NCI-H446 treated with DMSO at 0.1 percent for 48 hours (cell line): ENCODE results near the gene ACOT9.
A peak's percentile ranks its signal among the peaks of the same experiment; 100 is the strongest.
"Not testable (repeated sequence)": the region's sequence is repeated elsewhere in the genome, so short reads cannot be mapped to it uniquely, and the experiment has no call there.

ENCODE experiments used
- DNase-seq: peaks from one replicate; lab custom pipeline; 2025; lab: John Stamatoyannopoulos, UW

The ACOT9 gene, protein sequence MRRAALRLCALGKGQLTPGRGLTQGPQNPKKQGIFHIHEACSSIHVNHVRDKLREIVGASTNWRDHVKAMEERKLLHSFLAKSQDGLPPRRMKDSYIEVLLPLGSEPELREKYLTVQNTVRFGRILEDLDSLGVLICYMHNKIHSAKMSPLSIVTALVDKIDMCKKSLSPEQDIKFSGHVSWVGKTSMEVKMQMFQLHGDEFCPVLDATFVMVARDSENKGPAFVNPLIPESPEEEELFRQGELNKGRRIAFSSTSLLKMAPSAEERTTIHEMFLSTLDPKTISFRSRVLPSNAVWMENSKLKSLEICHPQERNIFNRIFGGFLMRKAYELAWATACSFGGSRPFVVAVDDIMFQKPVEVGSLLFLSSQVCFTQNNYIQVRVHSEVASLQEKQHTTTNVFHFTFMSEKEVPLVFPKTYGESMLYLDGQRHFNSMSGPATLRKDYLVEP

DNA sequence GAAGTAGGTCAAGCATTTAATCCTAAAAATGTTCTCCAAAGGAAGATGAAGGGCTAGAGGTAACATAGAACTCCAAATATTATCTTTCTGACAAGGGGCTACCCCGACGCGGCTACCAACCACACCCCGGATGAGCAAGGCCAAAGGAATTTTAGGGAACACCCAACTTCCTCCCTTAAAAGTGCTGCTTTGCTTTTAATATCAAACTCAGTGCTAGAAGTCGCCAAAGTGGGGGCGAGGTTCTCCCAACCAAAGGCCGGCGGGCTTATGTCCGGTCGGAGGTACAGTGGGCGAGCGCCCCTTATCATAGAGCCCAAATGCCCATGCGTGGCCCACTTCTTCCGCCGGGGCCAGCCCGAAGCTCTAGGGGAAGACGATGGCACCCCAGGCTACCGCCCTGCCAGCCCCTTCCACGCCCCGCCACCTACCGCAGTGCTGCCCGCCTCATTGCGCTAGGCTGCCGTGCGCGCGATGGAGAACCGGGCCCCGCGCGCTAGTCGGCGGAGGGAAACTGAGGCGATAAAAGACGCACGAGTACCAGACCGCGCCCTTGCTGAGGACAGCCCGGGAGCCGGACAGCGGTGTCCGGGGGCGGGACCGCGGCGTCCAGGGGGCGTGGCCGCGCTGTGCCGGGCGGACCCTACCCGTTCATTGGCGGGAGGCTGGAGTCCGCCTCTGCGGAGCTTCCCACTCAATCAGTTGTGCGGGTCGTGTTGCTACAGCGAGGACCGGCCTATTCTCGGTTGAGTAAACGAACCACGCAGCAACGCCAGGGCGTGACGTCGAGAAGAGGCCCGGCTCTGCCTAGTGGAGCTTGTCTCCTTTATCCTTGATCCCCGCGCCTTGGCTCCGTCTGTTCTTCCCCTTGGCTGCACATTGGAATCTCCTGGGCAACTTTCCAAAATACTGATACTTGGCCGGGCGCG, at the start of gene ACOT9:
Gene ACOT9, minus strand, starts transcription at position 580 of the 926 bp plus-strand sequence. Its CDS starts 132 bp downstream, at position 448.
- DNase-seq: no peak

DNA sequence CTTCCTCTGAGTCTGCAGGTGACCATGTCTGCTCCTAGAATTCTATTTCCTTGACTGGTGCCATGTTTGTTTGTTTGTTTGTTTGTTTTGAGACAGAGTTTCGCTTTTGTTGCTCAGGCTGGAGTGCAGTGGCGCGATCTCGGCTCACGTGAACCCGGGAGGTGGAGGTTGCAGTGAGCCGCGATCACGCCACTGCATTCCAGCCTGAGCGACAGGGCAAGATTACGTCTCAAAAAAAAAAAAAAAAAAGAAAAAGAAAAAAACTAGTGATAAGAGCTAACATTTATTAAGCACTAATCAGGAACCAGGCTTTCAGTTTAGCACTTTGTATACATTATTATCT, 47.0 kb upstream of the ACOT9 start:
- no peak for DNase-seq

DNA sequence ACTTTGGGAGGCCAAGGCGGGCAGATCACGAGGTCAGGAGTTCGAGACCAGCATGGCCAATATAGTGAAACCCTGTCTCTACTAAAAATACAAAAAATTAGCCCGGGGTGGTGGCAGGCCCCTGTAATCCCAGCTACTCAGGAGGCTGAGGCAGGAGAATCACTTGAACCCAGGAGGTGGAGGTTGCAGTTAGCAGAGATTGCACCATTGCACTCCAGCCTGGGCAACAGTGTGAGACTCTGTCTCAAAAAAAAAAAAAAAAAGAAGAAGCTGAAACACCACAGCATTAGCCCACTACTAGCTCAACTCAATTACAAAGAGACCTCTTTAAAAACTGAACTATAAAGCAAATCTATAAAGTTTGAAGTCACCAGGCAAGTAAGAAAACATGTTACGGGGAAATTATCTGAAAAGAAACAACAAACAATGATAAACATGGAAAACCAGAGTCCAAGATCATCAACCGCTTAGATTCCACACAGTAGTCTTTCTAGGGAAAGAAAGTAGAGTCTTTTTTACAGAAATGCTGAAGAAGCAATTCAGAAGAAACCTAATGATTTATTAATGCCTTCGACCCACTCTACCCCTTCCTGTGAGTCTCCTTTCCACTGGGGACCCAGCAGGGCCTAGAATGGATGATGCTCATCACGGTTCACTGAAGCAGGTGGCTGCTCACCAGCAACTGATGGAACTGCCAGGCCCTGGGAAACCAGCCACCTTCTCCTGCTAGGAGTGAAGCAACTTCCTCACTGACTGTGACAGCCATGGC, 46.5 kb upstream of the ACOT9 start:
- DNase-seq: no peak

DNA sequence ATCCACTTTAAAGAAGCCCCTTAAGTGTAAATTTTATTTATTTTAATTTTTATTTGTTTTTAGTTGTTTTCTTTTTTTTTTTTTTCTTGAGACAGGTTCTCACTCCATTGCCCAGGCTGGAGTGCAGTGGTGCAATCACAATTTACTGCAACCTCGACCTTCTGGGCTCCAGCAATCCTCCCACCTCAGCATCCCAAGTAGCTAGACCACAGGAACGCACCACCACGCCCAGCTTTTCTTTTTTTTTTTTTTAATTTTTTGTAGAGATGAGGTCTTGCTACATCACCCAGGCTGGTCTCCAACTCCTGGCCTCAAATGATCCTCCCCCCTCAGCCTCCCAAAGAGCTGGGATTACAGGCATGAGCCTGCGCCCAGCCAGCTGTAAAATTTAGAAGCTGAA, 45.9 kb upstream of the ACOT9 start:
- DNase-seq: no peak

DNA sequence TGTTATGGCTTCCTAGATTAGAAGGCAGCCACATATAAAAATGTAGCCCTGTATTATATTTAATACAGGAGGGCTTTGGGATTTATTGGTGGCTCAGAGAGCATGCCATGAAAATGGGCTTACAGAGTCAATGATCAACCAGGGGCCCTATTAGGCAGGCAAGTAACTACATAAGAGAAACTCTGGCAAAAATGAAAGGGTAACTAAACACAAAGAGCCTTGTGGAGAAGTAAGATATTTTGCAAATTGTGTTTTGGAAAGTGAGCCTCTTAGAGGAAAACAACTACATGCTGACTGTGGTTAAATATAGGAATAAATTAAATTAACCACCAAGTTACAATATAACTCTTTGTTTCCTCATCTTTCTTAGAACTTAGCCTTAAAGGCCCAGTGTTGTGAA, 45.4 kb upstream of the ACOT9 start:
- DNase-seq: no peak

DNA sequence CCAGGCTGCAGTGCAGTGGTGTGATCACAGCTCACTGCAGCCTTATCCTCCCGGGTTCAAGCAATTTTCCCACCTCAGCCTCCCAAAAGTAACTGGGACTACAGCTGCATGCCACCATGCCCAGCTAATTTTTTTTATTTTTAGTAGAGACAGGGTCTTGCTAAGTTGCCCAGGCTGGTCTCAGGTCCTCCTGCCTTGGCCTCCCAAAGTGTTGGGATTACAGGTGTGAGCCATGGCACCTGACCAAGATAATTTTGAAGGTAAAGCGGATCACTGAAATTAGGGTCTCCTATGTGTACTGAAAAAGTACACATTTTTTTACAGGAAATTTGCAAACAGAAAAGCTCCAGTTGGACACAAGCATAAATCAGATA, 44.7 kb upstream of the ACOT9 start:
- no peak for DNase-seq

DNA sequence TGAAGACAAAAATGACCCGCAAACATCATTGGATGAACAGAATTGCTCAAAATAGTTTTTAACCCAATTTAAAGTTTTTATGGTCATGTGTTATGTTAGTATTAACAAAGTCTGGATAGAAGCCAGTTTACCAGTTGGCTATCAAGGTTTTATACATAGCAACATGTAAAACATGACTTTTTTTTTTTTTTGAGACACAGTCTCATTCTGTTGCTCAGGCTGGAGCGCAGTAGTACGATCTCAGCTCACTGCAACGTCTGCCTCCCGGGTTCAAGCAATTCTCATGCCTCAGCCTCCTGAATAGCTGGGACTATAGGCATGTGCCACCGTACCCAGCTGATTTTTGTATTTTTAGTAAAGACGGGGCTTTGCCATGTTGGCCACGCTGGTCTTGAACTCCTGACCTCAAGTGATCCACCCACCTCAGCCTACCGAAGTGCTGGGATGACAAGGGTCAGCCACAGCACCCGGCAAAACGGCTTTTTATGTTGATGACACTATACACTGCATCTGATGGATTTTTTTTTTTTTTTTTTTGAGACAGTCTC, 43.3 kb upstream of the ACOT9 start:
- DNase-seq: no peak

- no peak for DNase-seq
Observed at GRCh38 chrX:23785580-23785979, 42.5 kb upstream of the ACOT9 start.

GRCh38 chrX:23784470-23785331, 41.6 kb upstream of the ACOT9 start:
- DNase-seq: no peak

GRCh38 chrX:23783589-23784469, 40.8 kb upstream of the ACOT9 start:
- DNase-seq: no peak

DNA sequence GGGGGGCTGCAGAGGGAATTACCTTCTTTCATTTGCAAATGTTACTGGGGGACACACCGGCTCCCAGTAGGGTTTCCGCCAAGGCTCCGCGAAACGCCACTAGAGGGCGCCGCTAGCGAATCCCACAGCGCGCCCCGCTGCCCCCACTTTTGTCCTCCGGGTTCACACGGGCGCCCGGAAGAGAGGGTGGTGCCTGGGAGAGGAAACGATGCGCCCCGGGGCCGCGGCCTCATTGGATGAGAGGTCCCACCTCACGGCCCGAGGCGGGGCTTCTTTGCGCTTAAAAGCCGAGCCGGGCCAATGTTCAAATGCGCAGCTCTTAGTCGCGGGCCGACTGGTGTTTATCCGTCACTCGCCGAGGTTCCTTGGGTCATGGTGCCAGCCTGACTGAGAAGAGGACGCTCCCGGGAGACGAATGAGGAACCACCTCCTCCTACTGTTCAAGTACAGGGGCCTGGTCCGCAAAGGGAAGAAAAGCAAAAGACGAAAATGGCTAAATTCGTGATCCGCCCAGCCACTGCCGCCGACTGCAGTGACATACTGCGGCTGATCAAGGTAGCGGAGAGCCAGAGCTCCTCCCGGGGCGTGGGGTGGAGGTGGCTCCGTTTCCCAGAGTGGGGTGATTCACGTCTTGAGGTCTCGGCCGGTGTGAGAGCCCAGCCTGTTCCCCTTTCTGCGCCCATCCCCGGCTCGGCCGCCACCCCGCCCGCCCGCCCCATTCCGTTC, 40.0 kb upstream of the ACOT9 start, which contains the start of gene SAT1:
Gene SAT1, plus strand, starts transcription at position 311 of the 726 bp plus-strand sequence. Its CDS starts 179 bp downstream, at position 490.
- peak; percentile 89 for DNase-seq

GRCh38 chrX:23782455-23782854, 39.4 kb upstream of the ACOT9 start:
- DNase-seq: peak; percentile 35

DNA sequence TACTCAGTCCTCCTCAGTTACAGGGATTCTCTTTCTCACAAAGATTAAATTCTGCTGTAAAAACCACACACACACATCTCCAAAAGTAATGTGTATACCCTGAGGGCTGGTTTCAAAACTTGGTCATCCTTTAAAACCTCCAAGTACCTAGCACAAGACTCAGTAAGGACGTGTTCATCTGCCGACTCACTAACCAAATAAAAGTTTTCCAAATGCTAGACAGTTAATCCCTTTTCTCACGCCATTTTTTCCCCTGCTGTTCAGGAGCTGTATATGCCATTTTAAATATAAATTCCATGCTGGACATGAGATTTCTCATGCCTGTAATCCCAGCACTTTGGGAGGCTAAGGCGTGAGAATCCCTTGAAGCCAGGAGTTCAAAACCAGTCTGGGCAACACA, 35.9 kb upstream of the ACOT9 start:
- DNase-seq: no peak

- no peak for DNase-seq
Observed at GRCh38 chrX:23776363-23776762, 33.3 kb upstream of the ACOT9 start.

DNA sequence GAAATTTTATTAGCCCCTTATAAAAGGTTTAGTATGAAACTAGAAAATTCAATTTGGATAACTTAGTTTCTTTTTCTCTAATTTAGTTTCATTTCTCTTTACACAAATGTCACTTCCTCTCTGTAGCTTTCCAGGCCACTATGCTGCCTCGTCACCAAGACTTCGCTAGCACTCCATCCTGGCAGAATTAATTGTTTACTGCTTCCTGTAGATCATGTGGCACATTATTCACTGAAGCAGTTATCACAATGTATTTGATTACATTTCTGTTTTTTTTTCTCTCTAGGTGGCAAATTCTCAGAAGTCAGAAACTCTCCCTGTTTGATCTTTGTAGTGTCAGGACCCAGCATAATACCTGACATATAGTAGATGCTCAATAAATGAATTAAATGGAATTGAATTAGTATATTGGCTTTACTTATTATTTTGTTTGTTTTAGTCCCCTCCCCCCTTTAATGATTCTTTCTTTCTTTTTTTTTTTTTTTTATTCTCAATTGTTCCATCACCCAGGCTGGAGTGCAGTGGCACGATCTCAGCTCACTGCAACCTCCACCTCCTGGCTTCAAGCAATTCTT, 30.6 kb upstream of the ACOT9 start:
- no peak for DNase-seq

DNA sequence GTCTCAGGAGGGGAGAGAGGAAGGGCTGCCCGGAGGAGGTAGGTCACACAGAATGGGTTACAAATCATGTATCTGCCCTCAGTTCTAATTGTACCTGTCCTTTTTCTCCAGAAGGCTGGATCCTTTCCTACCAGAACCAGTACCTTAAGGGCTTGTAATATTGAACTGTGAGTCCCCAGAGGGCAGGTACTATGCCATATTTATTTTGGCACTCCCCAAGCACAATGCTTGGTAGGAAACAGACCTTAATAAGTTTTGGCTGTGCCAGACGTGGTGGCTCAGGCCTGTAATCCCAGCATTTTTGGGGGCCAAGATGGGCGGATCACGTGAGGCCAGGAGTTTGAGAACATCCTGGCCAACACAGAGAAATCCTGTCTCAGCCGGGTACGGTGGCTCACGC, 28.0 kb upstream of the ACOT9 start:
- DNase-seq: not testable (repeated sequence)

DNA sequence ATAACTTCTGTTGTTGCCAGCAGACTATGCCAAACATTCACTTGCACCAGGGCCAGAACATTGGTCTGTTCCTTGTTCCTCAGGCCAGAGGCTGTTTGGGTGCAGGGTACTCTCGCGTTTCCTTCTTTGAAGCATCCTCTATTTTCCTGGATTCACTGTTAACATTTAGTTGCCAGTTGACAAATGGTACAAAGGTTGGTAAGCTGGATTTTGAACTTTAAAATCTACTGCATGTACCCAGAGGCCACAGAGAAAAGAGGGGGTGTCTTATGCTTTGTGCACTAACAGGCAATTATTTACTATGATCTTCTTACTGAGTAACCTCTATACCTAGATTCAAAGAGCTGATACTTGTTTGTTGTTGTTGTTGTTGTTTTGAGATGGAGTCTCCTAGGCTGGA, 27.1 kb upstream of the ACOT9 start:
- DNase-seq: no peak

DNA sequence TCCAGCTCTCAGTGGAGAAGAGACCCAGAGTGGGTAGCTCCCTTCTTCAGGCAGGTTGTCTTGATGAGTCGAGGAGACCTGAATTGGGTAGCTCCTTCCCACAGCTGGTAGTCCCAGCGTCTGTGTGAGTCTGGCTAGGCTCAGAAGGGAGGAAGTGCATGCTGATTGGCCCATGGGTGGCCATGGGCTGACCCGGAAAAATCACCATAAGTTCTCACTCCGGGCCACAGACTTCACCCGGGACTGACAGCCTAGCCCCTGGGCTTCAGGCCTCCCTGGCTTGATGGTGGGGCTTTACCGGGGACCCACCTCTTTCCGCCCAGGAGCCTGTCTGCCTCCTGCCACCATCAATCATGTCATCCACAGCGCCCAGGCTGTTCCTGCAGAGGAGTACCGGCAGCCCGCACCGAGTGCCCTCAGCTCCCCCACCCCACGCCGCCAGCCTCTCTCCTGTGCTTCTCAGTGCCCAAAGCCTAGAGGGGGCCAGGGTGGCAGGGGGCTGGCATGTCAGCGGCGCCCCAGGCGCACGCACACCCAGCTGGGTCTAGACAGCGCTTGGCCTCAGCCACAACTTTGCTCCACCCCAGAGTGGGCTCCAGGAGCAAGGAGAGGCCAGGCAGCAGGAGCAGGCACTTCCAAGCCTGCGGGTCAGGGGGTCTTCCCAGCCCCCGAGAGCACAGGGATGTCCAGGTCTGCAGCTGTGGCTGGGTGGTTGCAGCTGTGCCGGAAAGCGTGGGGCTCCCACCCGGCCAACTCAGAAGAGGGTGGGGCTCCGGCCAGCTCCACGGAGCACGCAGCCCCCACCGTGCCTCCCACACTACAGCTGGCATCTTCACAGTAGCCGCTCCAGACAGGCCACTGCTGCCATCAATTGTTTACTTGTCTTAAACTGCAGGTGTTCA, 23.8 kb upstream of the ACOT9 start:
- DNase-seq: no peak
